H1 (cell line): ENCODE data around the gene TELO2.

Experiments
- CBX8 ChIP-seq: fragments of 300-800, 300-1000 bp; sonication (generic); IDR thresholded peaks from 2 replicates; pipeline ENCODE4 v1.7.1; 2016; ENCODE audit warnings: low read depth, low read length, borderline replicate concordance
- HDAC2 ChIP-seq, 2 experiments: fragments of 300-600 bp in 1 of 2; sonication (generic) in 1 of 2; IDR thresholded peaks; 2 replicates each; pipeline ENCODE4 v1.6.1; 2011 to 2012; ENCODE audit warnings: low read depth in 2 of 2, low read length in 2 of 2, mild to moderate bottlenecking in 2 of 2, moderate library complexity in 2 of 2, borderline replicate concordance in 1 of 2, inconsistent platforms in 1 of 2
- PHF8 ChIP-seq: fragments of 200-600 bp; sonication (generic); conservative IDR thresholded peaks from 2 replicates; pipeline ENCODE4 v1.7.1; 2012; ENCODE audit warnings: low read depth, mild to moderate bottlenecking, inconsistent platforms, low read length, moderate library complexity
- POLR2A ChIP-seq, 2 experiments: IDR thresholded peaks; 1 replicate in 1 of 2; 2 replicates in 1 of 2; pipeline ENCODE4 v1.6.1; 2011; ENCODE audit warnings: low read depth in 2 of 2, low read length in 2 of 2, mild to moderate bottlenecking in 2 of 2; ENCODE audit errors: control extremely low read depth in 1 of 2
- TF ChIP-seq, protein P1 (sequence below), 3 experiments: IDR thresholded peaks; 1 replicate in 2 of 3; 2 replicates in 1 of 3; pipeline versions ENCODE4 v1.5.1 to v1.6.1; 2011; ENCODE audit warnings: low read length in 3 of 3, mild to moderate bottlenecking in 3 of 3, inconsistent platforms in 2 of 3, low read depth in 1 of 3, moderate library complexity in 1 of 3; ENCODE audit not compliant: insufficient read depth in 1 of 3; ENCODE audit errors: control extremely low read depth in 1 of 3

DNA sequence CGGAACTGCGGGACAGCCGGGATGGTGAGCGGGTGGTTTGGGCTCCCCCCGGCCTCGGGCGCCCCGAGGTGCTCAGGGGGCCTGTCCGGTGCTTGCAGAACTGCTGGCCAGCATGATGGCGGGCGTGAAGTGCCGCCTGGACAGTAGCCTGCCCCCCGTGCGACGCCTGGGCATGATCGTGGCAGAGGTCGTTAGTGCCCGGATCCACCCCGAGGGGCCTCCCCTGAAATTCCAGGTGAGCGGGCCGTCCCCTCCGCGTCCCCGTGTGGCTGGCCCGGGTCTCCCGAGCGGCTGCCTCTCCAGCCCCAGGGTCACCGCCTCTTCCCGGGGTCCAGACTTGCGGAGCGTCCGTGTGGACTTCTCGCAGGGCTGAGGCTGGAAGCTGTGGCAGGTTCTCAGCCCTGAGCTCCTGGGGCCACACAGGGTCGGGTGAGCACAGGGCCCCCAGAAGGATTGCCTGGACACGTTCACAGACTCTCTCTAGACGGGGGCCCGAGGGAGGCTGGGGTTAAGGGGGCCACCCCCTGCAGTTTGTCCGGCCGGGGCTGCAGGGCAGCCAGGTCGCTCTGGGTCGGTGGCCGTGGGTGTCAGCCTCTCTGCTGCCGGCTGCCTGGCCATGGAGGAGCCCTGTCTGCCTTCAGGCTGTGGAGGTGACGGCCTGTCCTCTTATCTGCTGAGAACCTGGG lies 7.4 kb downstream of the TELO2 start:
- TF ChIP-seq PHF8 (no peak), POLR2A (IDR thresholded peaks at IDR 0.05; ENCODE audit: control extremely low read depth in 1 of 2, low read depth in 2 of 2, low read length in 2 of 2) (no peak), HDAC2 (IDR thresholded peaks at IDR 0.05; ENCODE audit: borderline replicate concordance in 1 of 2, low read depth in 2 of 2, low read length in 2 of 2) (no peak), CBX8 (no peak)
- TF ChIP-seq, protein P1, sequence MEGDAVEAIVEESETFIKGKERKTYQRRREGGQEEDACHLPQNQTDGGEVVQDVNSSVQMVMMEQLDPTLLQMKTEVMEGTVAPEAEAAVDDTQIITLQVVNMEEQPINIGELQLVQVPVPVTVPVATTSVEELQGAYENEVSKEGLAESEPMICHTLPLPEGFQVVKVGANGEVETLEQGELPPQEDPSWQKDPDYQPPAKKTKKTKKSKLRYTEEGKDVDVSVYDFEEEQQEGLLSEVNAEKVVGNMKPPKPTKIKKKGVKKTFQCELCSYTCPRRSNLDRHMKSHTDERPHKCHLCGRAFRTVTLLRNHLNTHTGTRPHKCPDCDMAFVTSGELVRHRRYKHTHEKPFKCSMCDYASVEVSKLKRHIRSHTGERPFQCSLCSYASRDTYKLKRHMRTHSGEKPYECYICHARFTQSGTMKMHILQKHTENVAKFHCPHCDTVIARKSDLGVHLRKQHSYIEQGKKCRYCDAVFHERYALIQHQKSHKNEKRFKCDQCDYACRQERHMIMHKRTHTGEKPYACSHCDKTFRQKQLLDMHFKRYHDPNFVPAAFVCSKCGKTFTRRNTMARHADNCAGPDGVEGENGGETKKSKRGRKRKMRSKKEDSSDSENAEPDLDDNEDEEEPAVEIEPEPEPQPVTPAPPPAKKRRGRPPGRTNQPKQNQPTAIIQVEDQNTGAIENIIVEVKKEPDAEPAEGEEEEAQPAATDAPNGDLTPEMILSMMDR (IDR thresholded peaks at IDR 0.05; ENCODE audit: control extremely low read depth in 1 of 3, insufficient read depth in 1 of 3, low read depth in 1 of 3, low read length in 3 of 3), result no peak
